DMS153 treated with DMSO at 0.1 percent for 48 hours (cell line): ENCODE data around the gene CKAP5.

Experiments
- DNase-seq: peaks from one replicate; lab custom pipeline; 2025; ENCODE audit not compliant: unreplicated experiment; lab: John Stamatoyannopoulos, UW

CKAP5 gene

DNA sequence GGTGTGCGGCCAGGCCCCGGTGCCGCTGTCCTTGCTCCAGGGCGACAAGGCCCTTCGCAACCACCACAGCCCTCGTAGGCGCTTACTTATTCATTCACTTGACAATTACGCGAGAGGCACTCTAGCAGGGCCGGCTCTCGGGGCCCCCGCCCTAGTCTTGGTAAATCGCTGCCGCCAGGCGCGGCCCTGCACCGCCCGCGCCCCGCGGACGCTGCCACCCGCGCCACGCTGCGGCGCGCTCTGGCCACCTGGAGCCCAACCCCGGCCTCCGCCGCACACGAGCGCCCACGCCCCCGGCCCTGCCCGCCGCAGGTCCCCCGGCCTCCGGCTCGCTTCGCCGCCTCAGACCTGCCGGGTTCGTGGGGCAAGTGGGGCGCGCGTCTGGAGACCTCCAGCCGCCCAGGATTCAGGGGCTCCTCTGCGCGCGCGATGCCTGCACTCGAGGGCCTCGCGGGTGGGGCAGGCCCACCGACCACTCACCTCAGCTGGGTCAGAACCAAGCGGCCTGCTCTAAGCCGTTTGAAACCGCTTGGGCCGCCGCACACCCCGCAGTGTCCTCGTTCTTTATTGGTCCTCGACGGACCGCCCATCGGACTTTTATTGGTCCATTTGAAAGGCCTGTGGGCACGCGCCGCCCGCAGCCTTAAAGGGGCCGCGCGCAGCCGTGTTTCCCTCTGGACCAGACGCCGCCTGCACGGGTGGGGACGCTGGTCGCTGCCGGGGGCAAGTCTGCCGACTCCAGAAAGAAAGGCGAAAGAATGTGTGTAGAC, at the start of gene CKAP5:
Gene CKAP5 (minus strand): TSS at position 541 of the 770 bp plus-strand sequence. CDS start 25,049 bp downstream, outside the sequence.
- DNase-seq: peak; percentile 80

DNA sequence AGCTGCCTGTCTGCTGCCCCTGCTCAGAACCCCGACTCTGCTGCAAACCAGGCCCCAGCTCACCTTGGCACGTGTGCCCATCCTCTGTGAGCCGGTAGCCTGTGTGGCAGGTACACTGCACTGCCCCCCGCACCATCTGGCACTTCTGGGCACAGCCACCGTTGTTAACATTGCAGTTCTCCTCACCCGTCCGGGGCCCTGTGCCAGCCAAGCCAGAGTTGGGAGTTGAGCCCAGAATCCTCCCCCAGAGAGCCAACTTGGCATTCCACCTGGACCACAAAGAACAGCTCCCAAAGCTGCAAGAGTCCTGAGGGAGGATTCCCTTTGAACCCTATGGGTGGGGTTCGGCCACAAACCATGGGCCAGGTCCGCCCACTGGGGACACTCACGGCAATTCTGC, 49.7 kb upstream of the CKAP5 start:
- DNase-seq: no peak

DNA sequence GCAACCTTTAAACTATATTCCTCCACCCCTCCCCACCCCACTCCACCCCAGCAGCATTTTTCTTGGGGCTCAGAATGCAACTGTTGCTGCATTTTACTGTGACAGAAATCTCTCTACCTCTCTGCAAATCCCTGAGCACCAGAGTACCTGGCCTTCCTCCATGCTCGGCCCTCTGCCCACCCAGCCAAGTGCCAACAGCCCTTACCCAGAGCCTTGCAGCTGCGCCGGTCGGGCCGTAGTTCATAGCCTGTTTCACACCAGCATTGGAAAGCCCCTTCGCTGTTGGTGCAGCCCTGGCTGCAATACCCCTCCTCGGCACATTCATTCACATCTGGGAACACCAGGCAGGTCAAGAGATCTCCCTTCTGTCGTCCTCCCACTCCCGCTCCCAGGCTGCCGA, 48.9 kb upstream of the CKAP5 start:
- no peak for DNase-seq

DNA sequence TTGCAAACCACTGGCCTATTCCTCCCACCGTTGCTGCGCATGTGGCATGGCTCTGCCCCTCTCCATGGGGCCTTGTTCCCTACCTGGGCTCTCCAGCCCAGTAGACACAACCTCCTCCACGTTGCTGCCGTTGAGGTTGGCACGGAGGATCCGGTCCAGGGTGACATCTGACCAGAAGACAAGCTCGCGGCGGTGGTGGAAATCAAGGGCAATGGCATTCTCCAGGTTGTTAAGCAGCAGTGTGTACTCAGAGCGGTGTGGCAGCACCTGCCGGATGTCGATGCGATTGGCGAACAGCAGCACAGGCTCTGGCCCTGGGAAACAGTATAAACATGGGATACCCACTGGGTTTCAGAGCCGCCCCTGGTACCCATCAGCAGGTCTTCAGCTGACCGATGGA, 48.4 kb upstream of the CKAP5 start:
- DNase-seq: no peak

DNA sequence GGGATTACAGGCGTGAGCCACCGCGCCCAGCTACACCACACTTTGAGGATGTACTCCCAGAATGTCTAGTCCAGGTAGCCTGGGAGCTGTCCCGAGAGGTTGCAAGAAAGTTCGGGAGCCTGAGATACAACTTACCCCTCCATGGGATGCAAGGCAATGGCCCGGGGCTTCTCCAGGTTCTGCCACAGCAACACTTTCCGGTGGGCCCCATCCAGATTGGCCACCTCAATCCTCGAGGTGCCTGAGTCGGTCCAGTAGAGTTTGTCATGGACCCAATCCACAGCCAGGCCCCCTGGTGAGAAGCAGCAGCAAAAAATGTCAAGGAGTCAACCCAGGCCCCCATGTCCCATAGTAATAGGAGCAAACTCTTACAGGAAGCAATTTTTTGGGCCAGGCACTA, 46.8 kb upstream of the CKAP5 start:
- no peak for DNase-seq

DNA sequence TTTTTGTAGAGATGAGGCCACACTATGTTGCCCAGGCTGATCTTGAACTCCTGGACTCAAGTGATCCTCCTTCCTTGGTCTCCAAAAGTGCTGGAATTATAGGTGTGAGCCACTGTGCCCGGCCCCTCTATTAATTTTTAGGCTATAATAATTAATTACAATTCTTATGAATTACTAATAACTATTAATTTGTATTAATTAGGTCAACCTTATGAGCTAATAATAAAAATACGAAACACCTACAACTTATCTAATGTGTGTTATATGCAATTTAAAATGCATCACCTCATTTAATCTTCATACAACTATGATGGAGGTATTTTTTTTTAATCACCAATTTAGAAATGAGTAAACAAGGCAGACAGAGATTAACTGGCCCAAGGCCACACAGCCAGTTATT, 46.0 kb upstream of the CKAP5 start:
- no peak for DNase-seq

DNA sequence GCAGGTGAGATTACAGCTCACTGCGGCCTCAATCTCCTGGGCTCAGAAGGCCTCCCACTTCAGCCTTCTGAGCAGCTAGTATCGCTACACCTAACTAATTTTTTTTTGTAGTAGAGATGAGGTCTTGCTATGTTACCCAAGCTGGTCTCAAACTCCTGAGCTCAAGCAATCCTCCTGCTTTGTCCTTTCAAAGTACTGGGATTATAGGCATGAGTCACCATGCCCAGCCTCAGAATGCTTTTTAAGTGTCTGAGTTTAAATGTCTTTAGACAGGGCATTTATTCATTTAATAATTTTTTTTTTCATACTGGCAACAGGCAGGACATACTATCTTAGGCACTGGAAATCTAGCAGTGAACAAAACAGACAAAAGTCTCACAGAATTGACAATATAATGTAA, 44.6 kb upstream of the CKAP5 start:
- DNase-seq: no peak

DNA sequence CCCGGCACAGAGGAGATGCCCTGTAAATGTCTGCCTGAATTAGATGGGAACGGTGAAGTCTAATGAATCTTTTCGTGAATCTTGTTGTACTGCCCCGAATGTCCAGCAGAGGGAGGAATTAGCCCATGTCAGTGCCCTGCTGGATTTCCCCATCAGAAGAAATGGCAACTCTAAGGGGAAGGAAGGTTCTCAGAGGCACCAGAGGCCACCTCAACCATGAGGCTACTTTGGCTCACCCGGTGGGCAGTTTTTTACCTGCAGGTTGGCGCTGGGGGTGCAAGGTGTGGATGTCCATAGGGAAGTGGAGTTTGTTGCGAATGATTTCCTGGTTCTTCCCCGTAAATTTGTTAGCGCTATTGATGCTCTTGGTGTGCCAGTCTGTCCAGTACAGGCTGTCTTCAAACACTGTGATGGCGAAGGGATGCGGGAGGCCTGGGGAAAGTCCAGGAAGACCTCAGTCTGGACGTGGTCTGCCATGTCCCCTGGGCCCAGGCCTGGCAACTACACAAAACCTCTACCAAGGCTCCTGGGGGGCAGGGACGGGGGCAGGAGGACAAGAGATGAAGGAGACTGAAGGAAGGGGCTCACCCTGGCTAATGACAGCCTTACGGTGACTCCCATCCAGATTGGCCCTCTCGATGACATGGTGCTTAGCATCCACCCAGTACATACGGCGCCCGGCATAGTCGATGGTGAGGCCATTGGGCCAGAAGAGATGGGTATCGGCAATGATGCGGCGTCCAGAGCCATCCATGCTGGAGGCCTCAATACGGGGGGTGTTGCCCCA, 43.8 kb upstream of the CKAP5 start:
- peak; percentile 26 for DNase-seq

DNA sequence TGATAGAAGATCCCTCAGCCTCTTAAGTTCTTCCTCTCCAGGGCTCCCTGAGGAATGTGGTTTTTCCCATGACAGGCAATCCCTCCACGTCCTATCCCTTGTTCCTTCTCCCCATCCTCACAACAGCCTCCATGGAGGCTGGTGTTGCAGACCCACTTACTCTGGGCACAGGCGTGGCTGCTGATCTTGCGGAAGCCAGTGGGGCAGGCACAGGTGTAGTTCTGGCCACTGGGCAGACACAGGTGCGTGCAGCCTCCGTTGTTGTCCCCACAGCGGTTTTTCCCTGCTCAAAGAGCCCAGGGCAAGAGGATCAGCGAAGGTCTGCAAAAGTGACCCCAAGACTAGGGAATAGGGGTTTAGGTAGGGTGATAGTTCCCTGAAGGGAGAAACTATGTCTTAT, 43.2 kb upstream of the CKAP5 start:
- no peak for DNase-seq

DNA sequence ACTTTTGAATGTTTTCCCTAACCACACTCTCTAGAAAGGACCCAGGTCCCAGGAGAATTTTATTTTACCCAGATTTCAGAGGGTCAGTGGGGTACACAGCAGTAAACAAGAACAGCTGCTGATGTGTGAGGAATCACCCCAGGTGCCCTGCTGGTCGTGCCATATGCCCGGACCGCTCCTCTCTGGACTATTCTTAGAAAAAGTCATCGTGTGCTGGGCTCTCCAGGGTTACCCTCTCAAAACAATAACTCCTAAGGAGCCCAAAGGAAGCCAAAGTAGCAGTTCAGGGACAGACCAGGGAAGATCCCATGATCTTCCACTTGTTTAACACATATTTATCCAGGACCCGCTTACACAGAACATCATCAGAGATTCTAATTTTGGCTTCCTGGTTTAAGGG, 42.6 kb upstream of the CKAP5 start:
- DNase-seq: no peak

DNA sequence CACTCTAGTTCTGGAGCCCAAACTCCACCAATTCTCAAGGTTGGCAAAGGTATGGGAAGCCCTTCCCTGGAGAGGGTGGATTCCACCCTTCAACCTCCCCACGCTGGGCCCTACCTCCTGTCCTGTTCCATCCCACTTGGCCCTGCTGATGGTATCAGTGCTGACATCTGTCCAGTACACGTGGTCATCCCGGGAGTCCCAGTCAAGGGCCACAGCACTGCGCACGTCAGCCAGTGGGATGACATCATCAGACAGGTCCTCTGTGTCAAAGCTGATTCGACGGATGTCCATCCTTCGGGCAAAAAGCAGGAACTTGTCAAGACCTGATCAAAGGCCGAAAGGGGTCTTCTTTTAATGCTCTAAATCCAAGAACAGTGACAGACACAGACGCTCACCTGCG, 40.1 kb upstream of the CKAP5 start:
- DNase-seq: no peak

DNA sequence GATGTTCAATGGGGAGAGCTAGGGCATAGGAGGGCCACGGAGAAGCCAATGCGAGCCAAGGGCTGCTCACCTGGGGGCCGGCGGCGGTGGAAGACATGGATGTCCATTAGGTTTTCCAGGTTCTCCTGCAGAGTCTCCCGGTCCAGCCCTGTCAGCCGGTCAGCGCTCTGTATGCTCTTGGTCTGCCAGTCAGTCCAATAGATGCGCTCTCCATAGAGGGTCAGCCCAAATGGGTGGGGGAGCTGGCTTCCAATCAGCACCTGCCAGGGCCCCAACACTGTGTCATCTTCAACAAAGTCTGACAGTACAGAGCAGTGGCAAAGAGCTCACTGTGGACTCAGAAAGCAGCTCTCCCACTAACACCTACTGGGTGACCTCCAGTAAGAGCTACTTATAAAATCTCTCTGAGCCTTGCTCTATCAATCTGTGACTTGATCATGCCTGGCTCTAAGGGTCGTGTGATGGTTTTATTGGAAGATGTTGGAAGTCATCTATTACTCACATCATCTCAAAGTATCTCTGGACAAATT, 33.0 kb upstream of the CKAP5 start:
- DNase-seq: no peak

DNA sequence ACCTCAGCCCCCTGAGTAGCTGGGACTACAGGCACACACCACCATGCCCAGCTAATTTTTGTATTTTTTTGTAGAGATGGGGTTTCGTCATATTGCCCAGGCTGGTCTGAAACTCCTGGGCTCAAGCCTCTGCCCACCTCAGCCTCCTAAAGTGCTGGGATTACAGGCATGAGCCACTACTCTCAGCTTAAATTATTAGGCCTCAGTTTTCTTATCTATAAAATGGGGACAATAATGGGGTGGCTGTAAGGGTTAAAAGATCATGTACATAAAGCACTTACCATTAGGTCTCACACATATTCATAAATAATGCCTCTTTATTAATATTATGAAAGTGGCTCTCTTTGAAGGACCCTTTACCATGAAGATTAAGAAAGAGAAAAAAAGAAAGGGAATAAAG, 31.5 kb upstream of the CKAP5 start:
- no peak for DNase-seq

DNA sequence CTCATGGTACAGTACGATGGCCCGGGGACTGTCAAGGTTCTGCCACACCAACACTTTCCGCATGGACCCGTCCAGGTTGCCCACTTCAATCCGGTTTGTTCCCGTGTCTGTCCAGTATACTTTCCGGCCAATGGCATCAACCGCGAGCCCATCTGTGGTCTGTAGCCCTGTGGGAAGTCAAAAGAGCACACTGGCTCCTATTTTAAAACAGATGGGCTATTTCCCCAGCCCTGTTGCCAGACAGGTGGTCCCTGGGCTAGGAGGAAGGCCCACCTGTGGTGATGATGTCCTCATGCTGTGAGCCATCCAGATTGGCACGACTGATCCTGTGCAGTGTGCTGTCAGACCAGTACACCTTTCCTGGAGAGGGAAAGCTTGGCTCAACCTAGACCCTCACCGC, 30.4 kb upstream of the CKAP5 start:
- DNase-seq: no peak

DNA sequence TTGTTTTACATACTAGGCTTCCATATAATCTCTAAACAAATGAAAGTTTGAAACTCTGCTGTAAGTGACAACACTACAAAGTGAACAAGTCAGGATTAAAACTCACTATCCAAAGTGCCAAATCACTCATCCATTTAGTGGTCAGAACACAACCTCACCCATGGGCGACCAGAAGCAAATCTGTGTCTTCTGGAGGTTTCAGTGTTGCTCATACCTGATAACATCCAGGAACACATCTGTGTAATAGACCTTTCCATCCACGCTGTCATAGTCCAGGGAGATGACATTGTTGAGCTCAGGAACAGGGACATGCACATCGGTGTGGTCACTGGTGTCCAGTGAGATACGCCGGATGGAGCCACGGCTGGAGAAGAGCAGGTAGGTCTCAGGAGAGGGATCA, 28.5 kb upstream of the CKAP5 start:
- no peak for DNase-seq

DNA sequence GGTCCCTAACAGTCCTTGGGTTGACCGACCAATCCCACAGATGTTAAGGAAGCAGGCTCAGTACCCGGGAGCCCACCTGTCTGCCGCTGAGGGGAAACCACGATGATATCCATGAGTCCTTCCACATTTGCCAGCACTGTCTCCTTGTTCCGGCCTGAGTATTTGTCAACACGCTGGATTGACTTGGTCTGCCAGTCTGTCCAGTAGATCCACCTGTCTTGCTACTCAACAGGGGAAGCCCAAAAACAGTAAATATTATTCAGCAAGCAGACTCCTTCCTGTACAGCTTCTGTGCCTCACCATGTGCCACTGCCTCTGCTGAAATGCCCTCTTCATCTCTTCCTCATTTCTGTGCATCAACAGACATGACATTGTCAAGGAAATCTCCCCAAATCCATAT, 22.8 kb upstream of the CKAP5 start:
- no peak for DNase-seq

DNA sequence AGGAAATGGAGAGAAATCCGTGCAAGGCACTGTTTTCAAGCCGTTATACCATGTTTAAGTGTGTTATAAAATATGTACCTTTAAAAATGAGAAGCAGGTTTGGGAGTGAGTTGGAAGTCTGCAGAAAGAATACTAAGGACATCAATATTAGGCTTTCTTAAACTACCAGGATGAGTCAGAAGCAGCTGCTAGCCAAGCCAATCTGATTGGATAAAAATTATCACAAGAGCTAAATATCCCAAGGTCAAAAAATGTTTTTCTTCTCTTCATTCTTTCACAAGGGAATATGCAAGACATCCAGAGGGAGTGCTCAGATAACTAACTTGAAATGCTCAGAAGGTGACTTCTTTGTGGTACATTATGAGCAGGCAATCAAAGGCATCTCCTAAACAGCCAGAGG, 19.3 kb upstream of the CKAP5 start:
- no peak for DNase-seq

DNA sequence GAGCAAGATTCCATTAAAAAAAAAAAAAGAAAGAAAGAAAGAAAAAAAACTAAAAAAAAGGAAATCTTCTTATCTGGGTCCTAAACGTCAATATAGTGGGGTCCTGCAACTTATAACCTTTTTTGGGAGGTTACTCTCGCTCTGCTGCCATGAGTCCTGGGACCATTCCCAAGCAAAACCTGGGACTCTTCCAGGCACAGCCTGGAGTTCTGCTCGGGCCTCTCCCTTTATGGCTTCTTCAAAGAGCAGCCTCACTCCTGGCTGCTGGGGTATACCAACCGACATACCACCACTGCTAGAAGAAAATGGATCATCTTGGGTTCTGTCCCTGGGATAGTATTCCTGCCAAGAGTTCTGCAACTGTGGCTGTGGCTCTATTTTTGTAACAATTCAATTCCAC, 14.1 kb upstream of the CKAP5 start:
- DNase-seq: no peak

DNA sequence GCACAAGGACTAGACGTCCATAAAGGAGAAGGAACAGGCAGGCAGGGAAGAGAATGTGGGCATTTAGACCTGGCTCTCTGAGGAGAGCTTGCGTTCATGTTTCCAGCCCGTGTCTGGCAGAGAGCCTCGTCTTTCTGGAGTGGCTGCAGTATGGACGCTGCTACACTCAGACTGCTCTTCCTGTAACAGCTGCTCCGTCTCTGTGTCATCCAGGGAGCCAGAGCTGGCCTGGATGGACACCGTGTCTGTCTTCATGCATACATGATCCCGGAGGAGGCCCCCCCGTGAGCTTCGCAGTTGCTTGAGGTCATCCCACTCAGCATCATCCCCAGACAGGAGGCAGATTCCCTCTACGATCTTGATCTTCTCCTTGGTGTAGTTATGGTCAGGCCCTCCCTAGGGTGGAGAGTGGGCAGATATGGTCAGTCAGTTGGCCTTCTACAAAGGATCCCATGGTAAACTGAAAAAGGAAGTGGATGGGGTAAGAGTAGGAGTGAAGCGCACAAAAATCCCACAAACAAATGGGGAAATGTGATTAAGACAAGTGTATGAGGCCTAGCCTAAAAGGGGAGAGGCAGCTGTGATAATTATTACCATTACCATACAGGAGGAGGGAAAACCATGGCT, 13.0 kb upstream of the CKAP5 start:
- DNase-seq: no peak

DNA sequence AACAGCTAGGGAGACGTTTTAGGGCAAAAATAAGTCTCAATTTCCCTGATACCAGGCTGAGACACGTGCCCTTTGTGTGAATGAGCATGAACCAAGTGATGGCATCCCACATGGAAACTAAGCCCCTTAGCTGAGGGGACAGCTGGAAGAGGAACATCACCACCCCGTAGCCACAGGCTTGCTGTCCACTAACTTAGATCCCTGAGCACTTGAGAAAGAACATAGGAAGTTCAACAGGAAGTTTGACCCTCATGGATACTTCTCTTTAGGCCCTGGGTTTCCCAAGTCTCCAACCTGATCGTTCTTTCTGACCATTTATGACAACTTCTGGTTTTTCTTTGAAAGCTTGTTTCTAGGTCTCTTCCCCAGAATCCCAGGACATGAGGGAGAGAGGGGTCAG, 11.6 kb upstream of the CKAP5 start:
- DNase-seq: no peak

DNA sequence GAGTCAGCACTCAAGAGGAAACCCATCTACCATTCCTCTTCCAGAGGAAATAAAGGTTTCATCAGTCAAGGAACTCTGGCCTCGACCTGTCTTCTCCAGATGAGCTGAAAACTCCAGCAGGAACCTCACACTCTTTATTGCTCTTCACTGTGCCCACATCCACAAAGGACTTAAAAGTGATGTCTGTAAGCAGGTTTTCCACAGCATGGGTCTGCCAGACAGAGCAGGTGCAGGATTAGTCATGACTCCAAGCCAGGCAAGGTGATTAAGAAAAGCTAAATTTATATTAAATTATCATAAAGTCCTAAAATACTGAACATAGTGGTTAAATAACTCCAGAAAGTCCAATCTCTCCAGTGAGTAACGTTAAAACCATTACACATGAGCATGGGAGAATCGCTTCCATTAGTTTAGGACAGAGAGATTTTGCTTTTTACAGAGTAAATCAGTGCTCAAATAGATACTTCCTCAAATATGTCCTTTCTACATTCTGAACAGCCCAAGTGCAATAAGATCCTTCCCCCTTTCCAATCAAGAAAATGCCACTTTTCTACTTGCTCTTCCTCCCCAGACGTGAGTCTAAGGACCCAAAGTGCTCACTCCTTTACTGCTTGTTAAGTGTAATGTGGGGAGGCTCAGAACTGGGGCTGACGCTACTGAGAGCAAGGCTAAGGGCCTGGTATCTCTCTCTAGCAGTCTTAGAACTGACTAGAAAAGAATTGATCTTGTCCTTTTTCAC, 10.7 kb upstream of the CKAP5 start:
- no peak for DNase-seq
